K562 (cell line): ENCODE measurements around the gene GLP1R. TPM values are rescaled to one million over a fixed set of nuclear protein-coding genes. Genes with fewer than 3 reads are reported as not detected.
A peak's percentile ranks its signal among the peaks of the same experiment; 100 is the strongest.

Experiments used
- ARID1B ChIP-seq: fragments of 450-650 bp; IDR thresholded peaks from 2 replicates; pipeline ENCODE4 v1.6.1; 2016; ENCODE audit warnings: antibody characterized with exemption, mild to moderate bottlenecking, inconsistent platforms
- BCOR ChIP-seq: fragments of 450-650 bp; IDR thresholded peaks from 2 replicates; pipeline ENCODE4 v1.6.1; 2016
- DPF2 ChIP-seq: fragments of 450-650 bp; IDR thresholded peaks from 2 replicates; pipeline ENCODE4 v1.6.1; 2016
- EGR1 ChIP-seq: fragments of 450-650 bp; conservative IDR thresholded peaks from 2 replicates; pipeline ENCODE4 v1.6.1; 2017; ENCODE audit warnings: mild to moderate bottlenecking
- FOXK1 ChIP-seq: sonication (generic); formaldehyde crosslinking; IDR thresholded peaks from 2 replicates; pipeline ENCODE4 v1.8.0; 2022; ENCODE audit warnings: missing genetic modification reagents, mild to moderate bottlenecking, borderline replicate concordance
- HNRNPUL1 ChIP-seq: fragments of 200-400 bp; formaldehyde crosslinking; IDR thresholded peaks from 2 replicates; pipeline ENCODE4 v1.6.1; 2017; ENCODE audit warnings: low read length
- KDM1A ChIP-seq, 2 experiments: fragments of 450-650 bp; IDR thresholded peaks; 2 replicates each; pipeline ENCODE4 v1.6.1; 2016; ENCODE audit warnings: mild to moderate bottlenecking in 2 of 2
- MAFK ChIP-seq: IDR thresholded peaks from 2 replicates; pipeline ENCODE4 v1.6.1; 2011; ENCODE audit warnings: low read length, improper control_type of control experiment
- MBD1 ChIP-seq: fragments of 250-450 bp; sonication (Bioruptor Pico); IDR thresholded peaks from 2 replicates; pipeline ENCODE4 v1.8.0; 2022; ENCODE audit warnings: inconsistent platforms
- MTA2 ChIP-seq: fragments of 450-650 bp; IDR thresholded peaks from 2 replicates; pipeline ENCODE4 v1.6.1; 2016; ENCODE audit warnings: low read depth
- NR4A1 ChIP-seq, 2 experiments: fragments of 250-450 bp in 1 of 2; fragments of 450-650 bp in 1 of 2; sonication (Bioruptor Pico) in 1 of 2; IDR thresholded peaks; 2 replicates each; pipeline versions ENCODE4 v1.4.0 to v1.6.1; 2016 to 2020; ENCODE audit warnings: mild to moderate bottlenecking in 2 of 2, missing compliant biosample characterization in 1 of 2, missing genetic modification characterization in 1 of 2, moderate library complexity in 1 of 2
- PRPF4 ChIP-seq: fragments of 200-400 bp; formaldehyde crosslinking; IDR thresholded peaks from one replicate; pipeline ENCODE4 v1.6.1; 2017; ENCODE audit warnings: low read length, low read depth, mild to moderate bottlenecking; ENCODE audit not compliant: insufficient read depth, poor library complexity, severe bottlenecking
- RAD51 ChIP-seq: fragments of 450-650 bp; IDR thresholded peaks from 2 replicates; pipeline ENCODE4 v1.7.1; 2016; ENCODE audit warnings: low read depth, mild to moderate bottlenecking, borderline replicate concordance
- SMARCE1 ChIP-seq: fragments of 450-650 bp; IDR thresholded peaks from 2 replicates; pipeline ENCODE4 v1.7.1; 2016; ENCODE audit warnings: mild to moderate bottlenecking
- TFE3 ChIP-seq: fragments of 450-650 bp; formaldehyde crosslinking; IDR thresholded peaks from 2 replicates; pipeline ENCODE4 v1.4.0; 2020; ENCODE audit warnings: mild to moderate bottlenecking, mixed read lengths
- TOE1 ChIP-seq, 2 experiments: fragments of 450-650 bp in 1 of 2; sonication (generic) in 1 of 2; formaldehyde crosslinking in 1 of 2; IDR thresholded peaks; 2 replicates each; pipeline versions ENCODE4 v1.7.1 to v1.8.0; 2016 to 2022; ENCODE audit warnings: borderline replicate concordance in 2 of 2, mild to moderate bottlenecking in 2 of 2, antibody characterized with exemption in 1 of 2, inconsistent platforms in 1 of 2, low read depth in 1 of 2, missing genetic modification reagents in 1 of 2, moderate library complexity in 1 of 2
- TRIM24 ChIP-seq, 2 experiments: fragments of 450-650 bp; IDR thresholded peaks; 2 replicates each; pipeline ENCODE4 v1.6.1; 2016
- TRIM28 ChIP-seq: fragments of 450-650 bp; IDR thresholded peaks from 2 replicates; pipeline ENCODE4 v1.6.1; 2017
- ZNF12 ChIP-seq: sonication (generic); formaldehyde crosslinking; IDR thresholded peaks from 2 replicates; pipeline ENCODE4 v1.4.0; 2020; ENCODE audit warnings: mild to moderate bottlenecking, missing genetic modification reagents
- polyA plus RNA-seq, 8 experiments: library from polyadenylated mRNA; depleted of rRNA in 4 of 8; stranded (reverse) in 5 of 8; unstranded in 3 of 8; fragments of >200 nt; fragmentation: Nextera tagmentation in 2 of 8; fragmentation: Illumina TruSeq in 1 of 8; extraction: Ambion mirVana in 2 of 8; extraction: Trizol in 1 of 8; gene quantifications; 2 replicates each; pipeline versions ENCODE4 v1.2.1 to v1.2.3, GENCODE V29; 2011 to 2014; ENCODE audit warnings: inconsistent platforms in 1 of 8, missing spikeins in 1 of 8
- total RNA-seq, 7 experiments: library from RNA; depleted of rRNA in 6 of 7; stranded (reverse); fragments of >200 nt in 6 of 7; fragmentation: Illumina TruSeq in 2 of 7; extraction: Trizol in 2 of 7; gene quantifications; 2 replicates each; pipeline versions ENCODE4 v1.2.1 to v1.2.3, GENCODE V29; 2011 to 2021; ENCODE audit warnings: low replicate concordance in 1 of 7
- TF ChIP-seq, protein P1 (sequence below): fragments of 250-450 bp; sonication (Bioruptor Pico); IDR thresholded peaks from 2 replicates; pipeline ENCODE4 v1.5.1; 2021; ENCODE audit warnings: mild to moderate bottlenecking
- TF ChIP-seq, protein P2 (sequence below), 3 experiments: fragments of 200-800 bp in 1 of 3; fragments of 250-450 bp in 1 of 3; fragments of 450-650 bp in 1 of 3; sonication (Bioruptor Pico) in 1 of 3; sonication (Bioruptor generic) in 1 of 3; formaldehyde crosslinking in 1 of 3; IDR thresholded peaks; 2 replicates each; pipeline versions ENCODE4 v1.6.1 to v1.8.0; 2016 to 2022; ENCODE audit warnings: mild to moderate bottlenecking in 2 of 3, missing genetic modification characterization in 2 of 3, missing compliant biosample characterization in 1 of 3, moderate library complexity in 1 of 3

GLP1R gene
- total and polyA plus RNA-seq, 9 of the 15 experiments (the other 6 are each of a cell fraction or from before 2014, with no cell fraction given): not detected

GRCh38 chr6:39007575-39007974 lies 41.0 kb upstream of the GLP1R start (continued):
- TF ChIP-seq TFE3 (no peak), PRPF4 (no peak), NR4A1 (CRISPR knock-in tag; IDR thresholded peaks at IDR 0.05) (no peak), NR4A1 (tag; IDR thresholded peaks at IDR 0.05) (no peak), MAFK (no peak), BCOR (peak; percentile 76), RAD51 (no peak), TRIM28 (0 out of 2 replicates have a peak, but pooled peaks have one; percentile 27), MBD1 (CRISPR knock-in tag) (no peak), EGR1 (peak; percentile 73), MTA2 (peak; percentile 88), KDM1A (IDR thresholded peaks at IDR 0.05) (peak; percentile 88 to 94), DPF2 (peak; percentile 97), SMARCE1 (peak; percentile 84), FOXK1 (CRISPR knock-in tag) (no peak), ARID1B (peak; percentile 97), TRIM24 (IDR thresholded peaks at IDR 0.05) (peak; percentile 79 to 90; a peak in 3 of 4 replicates), ZNF12 (no peak), TOE1 (IDR thresholded peaks at IDR 0.05; ENCODE audit: borderline replicate concordance) (peak; percentile 64; the same call in 1 of the 2 replicates), TOE1 (CRISPR knock-in tag; IDR thresholded peaks at IDR 0.05; ENCODE audit: borderline replicate concordance, low read depth) (no peak), HNRNPUL1 (no peak)
- TF ChIP-seq, protein P1, sequence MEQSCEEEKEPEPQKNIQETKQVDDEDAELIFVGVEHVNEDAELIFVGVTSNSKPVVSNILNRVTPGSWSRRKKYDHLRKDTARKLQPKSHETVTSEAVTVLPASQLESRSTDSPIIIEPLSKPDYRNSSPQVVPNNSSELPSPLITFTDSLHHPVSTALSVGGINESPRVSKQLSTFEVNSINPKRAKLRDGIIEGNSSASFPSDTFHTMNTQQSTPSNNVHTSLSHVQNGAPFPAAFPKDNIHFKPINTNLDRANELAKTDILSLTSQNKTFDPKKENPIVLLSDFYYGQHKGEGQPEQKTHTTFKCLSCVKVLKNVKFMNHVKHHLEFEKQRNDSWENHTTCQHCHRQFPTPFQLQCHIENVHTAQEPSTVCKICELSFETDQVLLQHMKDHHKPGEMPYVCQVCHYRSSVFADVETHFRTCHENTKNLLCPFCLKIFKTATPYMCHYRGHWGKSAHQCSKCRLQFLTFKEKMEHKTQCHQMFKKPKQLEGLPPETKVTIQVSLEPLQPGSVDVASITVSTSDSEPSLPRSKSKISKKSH (CRISPR knock-in tag): no peak
- TF ChIP-seq, protein P2, sequence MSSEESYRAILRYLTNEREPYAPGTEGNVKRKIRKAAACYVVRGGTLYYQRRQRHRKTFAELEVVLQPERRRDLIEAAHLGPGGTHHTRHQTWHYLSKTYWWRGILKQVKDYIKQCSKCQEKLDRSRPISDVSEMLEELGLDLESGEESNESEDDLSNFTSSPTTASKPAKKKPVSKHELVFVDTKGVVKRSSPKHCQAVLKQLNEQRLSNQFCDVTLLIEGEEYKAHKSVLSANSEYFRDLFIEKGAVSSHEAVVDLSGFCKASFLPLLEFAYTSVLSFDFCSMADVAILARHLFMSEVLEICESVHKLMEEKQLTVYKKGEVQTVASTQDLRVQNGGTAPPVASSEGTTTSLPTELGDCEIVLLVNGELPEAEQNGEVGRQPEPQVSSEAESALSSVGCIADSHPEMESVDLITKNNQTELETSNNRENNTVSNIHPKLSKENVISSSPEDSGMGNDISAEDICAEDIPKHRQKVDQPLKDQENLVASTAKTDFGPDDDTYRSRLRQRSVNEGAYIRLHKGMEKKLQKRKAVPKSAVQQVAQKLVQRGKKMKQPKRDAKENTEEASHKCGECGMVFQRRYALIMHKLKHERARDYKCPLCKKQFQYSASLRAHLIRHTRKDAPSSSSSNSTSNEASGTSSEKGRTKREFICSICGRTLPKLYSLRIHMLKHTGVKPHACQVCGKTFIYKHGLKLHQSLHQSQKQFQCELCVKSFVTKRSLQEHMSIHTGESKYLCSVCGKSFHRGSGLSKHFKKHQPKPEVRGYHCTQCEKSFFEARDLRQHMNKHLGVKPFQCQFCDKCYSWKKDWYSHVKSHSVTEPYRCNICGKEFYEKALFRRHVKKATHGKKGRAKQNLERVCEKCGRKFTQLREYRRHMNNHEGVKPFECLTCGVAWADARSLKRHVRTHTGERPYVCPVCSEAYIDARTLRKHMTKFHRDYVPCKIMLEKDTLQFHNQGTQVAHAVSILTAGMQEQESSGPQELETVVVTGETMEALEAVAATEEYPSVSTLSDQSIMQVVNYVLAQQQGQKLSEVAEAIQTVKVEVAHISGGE (CRISPR knock-in tag; IDR thresholded peaks at IDR 0.05): 0 out of 6 replicates have a peak, but pooled peaks of 1 of the 3 experiments have one; percentile 45
